ENCODE data around the gene ATG10. TPM values are rescaled to one million over a fixed set of nuclear protein-coding genes. Genes with fewer than 3 reads are reported as not detected.

The ATG10 gene
- total RNA-seq, 1 experiment from 2014 or later = 7.6 TPM

DNA sequence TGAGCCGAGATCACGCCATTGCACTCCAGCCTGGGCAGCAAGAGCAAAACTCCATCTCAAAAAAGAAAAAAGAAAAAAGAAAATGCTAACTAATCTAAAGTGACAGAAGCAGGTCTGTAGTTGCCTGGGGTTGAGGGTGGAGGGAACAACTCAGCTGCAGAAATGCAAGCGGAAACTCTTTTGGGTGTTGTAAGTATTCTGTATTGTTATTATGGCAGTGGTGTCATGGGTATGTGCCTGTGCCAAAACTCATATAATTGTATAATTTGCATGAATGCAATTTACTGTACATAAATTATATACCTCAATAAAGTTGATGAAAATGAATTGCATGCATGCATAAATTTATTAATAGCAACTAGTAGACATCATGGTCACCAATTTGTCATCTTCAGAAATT lies 329.4 kb downstream of the ATG10 start:
- no CpG with 5 or more reads among the region's 3 CpGs for WGBS (ENCODE audit: extremely low coverage, insufficient read length, low lambda C conversion rate)
- no peak overlapping the region for H2BK12ac ChIP-seq (ENCODE audit: insufficient read length, low read depth, low read length)

More for the DNA sequence above, 329.4 kb downstream of the ATG10 start:
- H2AK5ac ChIP-seq (ENCODE audit: insufficient read length, low read length) = no peak overlapping the region
- H3K23me2 ChIP-seq (ENCODE audit: insufficient read length, low read depth, low read length, poor library complexity, severe bottlenecking) = no peaks in the 10 kb centered on the region
- H3K18ac ChIP-seq (ENCODE audit: insufficient read length, low read depth, low read length) = no peak overlapping the region
- H4K20me1 ChIP-seq (ENCODE audit: control insufficient read depth, insufficient read depth, insufficient read length) = no peaks in the 10 kb centered on the region
- no peak overlapping the region for H3T11ph ChIP-seq (ENCODE audit: low read length)
- H3K27me3 ChIP-seq (ENCODE audit: insufficient read depth, low read length) = no peaks in the 10 kb centered on the region
- H3K14ac ChIP-seq (ENCODE audit: insufficient read depth, low read length) = no peak overlapping the region
- H3K23ac ChIP-seq (ENCODE audit: insufficient read length, low read depth, low read length) = no peak overlapping the region
- H2AFZ ChIP-seq (ENCODE audit: low read length) = no peak overlapping the region
- no peak overlapping the region for H3K4me2 ChIP-seq (ENCODE audit: insufficient read depth, insufficient read length, low read length)
- H3K9ac ChIP-seq (ENCODE audit: extremely low read depth, insufficient read length, low read length) = no peak overlapping the region
- H3K4me3 Mint-ChIP-seq = no peak overlapping the region
- no peak overlapping the region for H2BK5ac ChIP-seq (ENCODE audit: insufficient read length, low read length)
- H3K9me3 ChIP-seq (ENCODE audit: control insufficient read depth, low read depth, low read length) = no peaks in the 10 kb centered on the region
- no peaks in the 10 kb centered on the region for H3K79me2 ChIP-seq (ENCODE audit: insufficient read depth, low read length)
- no peak overlapping the region for H3K56ac ChIP-seq (ENCODE audit: insufficient read length, low read depth, low read length)
- no peak overlapping the region for H2BK120ac ChIP-seq (ENCODE audit: low read depth, low read length, poor library complexity, severe bottlenecking)
- TF ChIP-seq, protein P1, sequence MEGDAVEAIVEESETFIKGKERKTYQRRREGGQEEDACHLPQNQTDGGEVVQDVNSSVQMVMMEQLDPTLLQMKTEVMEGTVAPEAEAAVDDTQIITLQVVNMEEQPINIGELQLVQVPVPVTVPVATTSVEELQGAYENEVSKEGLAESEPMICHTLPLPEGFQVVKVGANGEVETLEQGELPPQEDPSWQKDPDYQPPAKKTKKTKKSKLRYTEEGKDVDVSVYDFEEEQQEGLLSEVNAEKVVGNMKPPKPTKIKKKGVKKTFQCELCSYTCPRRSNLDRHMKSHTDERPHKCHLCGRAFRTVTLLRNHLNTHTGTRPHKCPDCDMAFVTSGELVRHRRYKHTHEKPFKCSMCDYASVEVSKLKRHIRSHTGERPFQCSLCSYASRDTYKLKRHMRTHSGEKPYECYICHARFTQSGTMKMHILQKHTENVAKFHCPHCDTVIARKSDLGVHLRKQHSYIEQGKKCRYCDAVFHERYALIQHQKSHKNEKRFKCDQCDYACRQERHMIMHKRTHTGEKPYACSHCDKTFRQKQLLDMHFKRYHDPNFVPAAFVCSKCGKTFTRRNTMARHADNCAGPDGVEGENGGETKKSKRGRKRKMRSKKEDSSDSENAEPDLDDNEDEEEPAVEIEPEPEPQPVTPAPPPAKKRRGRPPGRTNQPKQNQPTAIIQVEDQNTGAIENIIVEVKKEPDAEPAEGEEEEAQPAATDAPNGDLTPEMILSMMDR (conservative IDR thresholded peaks at IDR 0.05) = no peak
- peaks cover 3 to 4% of the 10 kb centered on the region in 2 experiments; a peak in 2 of 5 replicates for H3K9me3 Mint-ChIP-seq
- no peak overlapping the region for H3K4ac ChIP-seq (ENCODE audit: low read depth, low read length)
- H3K4me1 ChIP-seq (ENCODE audit: insufficient read depth, low read length) = no peaks in the 10 kb centered on the region
- H4K8ac ChIP-seq (replicated peaks; ENCODE audit: insufficient read length, low read depth, low read length) = no peak overlapping the region
- no peak overlapping the region for H2BK20ac ChIP-seq (ENCODE audit: low read depth, low read length, poor library complexity, severe bottlenecking)
- no peak overlapping the region for H4K91ac ChIP-seq (ENCODE audit: insufficient read length, low read depth, low read length)
- peaks cover 0 to 5% (median 2%) of the 10 kb centered on the region in 3 experiments; a peak in 4 of 7 replicates for H3K36me3 Mint-ChIP-seq (ENCODE audit: insufficient read depth in 1 of 3, low read depth in 3 of 3)
- H3K27ac ChIP-seq (ENCODE audit: insufficient read length, low read depth, low read length) = no peak overlapping the region
- H2BK15ac ChIP-seq (ENCODE audit: low read depth, low read length) = no peak overlapping the region
- no peak overlapping the region for H3K27ac Mint-ChIP-seq
- H3K27me3 Mint-ChIP-seq (ENCODE audit: low read depth) = no peaks in the 10 kb centered on the region
- H3K4me1 Mint-ChIP-seq = peaks cover 27 to 30% of the 10 kb centered on the region in 2 experiments
- no peak overlapping the region for H4K5ac ChIP-seq (ENCODE audit: insufficient read length, low read depth, low read length)
- no peak for DNase-seq
- H3K79me1 ChIP-seq (ENCODE audit: insufficient read depth, low read depth, low read length, poor library complexity, severe bottlenecking) = no peaks in the 10 kb centered on the region

Other genes with a start within 250 kb of the ATG10 start
- 35.6 TPM in 2 replicates for gene SSBP2, start 220.9 kb upstream of the ATG10 start, total RNA-seq (2021)

Measured in H9 (cell line).